SK-N-SH treated with all-trans-retinoic acid at 6 μM for 48 hours (cell line): Measurements from ENCODE around the gene INPP5E.

Experiments
- ESRRG ChIP-seq: fragments of 250-450 bp; sonication (Bioruptor Pico); IDR thresholded peaks from 2 replicates; pipeline ENCODE4 v1.6.1; 2021; ENCODE audit warnings: mild to moderate bottlenecking
- ISL1 ChIP-seq: fragments of 250-450 bp; sonication (Bioruptor Pico); IDR thresholded peaks from 2 replicates; pipeline ENCODE4 v2.1.2; 2022; ENCODE audit warnings: mild to moderate bottlenecking, moderate library complexity
- TCF4 ChIP-seq: fragments of 250-450 bp; sonication (Bioruptor Pico); IDR thresholded peaks from 2 replicates; pipeline ENCODE4 v1.8.0; 2021; ENCODE audit warnings: mild to moderate bottlenecking, moderate library complexity, borderline replicate concordance
- TF ChIP-seq, protein P1 (sequence below): fragments of 250-450 bp; sonication (Bioruptor Pico); IDR thresholded peaks from 2 replicates; pipeline ENCODE4 v1.5.1; 2020; ENCODE audit warnings: low read depth, mild to moderate bottlenecking, moderate library complexity
- TF ChIP-seq, protein P2 (sequence below): fragments of 250-450 bp; sonication (Bioruptor Pico); IDR thresholded peaks from 2 replicates; pipeline ENCODE4 v1.8.0; 2021; ENCODE audit warnings: low read depth, mild to moderate bottlenecking, moderate library complexity, borderline replicate concordance
- TF ChIP-seq, protein P3 (sequence below): fragments of 250-450 bp; sonication (Bioruptor Pico); IDR thresholded peaks from 2 replicates; pipeline ENCODE4 v1.8.0; 2020; ENCODE audit warnings: mild to moderate bottlenecking, moderate library complexity, borderline replicate concordance

DNA sequence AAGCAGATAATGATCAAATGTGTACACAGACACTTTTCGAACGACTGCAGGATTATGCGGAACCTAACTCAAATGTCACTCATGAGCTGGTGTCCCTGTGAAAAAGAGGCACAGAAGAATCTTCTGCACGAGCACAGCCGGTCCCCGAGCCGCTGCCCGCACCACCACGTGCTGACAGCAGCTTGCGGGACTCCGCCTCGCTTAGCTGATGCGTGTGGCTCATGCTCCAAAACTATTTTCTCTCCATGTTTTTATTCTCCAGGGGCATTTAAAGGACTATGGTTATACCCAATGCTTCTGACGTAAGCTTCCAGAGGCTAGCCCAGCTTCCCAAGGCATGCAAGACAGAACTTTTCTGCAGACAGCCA lies 33.7 kb upstream of the INPP5E start:
- TF ChIP-seq, protein P1, sequence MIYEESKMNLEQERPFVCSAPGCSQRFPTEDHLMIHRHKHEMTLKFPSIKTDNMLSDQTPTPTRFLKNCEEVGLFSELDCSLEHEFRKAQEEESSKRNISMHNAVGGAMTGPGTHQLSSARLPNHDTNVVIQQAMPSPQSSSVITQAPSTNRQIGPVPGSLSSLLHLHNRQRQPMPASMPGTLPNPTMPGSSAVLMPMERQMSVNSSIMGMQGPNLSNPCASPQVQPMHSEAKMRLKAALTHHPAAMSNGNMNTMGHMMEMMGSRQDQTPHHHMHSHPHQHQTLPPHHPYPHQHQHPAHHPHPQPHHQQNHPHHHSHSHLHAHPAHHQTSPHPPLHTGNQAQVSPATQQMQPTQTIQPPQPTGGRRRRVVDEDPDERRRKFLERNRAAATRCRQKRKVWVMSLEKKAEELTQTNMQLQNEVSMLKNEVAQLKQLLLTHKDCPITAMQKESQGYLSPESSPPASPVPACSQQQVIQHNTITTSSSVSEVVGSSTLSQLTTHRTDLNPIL (CRISPR knock-in tag): no peak
- TF ChIP-seq, protein P2, sequence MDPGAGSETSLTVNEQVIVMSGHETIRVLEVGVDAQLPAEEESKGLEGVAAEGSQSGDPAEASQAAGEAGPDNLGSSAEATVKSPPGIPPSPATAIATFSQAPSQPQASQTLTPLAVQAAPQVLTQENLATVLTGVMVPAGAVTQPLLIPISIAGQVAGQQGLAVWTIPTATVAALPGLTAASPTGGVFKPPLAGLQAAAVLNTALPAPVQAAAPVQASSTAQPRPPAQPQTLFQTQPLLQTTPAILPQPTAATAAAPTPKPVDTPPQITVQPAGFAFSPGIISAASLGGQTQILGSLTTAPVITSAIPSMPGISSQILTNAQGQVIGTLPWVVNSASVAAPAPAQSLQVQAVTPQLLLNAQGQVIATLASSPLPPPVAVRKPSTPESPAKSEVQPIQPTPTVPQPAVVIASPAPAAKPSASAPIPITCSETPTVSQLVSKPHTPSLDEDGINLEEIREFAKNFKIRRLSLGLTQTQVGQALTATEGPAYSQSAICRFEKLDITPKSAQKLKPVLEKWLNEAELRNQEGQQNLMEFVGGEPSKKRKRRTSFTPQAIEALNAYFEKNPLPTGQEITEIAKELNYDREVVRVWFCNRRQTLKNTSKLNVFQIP (CRISPR knock-in tag): no peak
- TF ChIP-seq, protein P3, sequence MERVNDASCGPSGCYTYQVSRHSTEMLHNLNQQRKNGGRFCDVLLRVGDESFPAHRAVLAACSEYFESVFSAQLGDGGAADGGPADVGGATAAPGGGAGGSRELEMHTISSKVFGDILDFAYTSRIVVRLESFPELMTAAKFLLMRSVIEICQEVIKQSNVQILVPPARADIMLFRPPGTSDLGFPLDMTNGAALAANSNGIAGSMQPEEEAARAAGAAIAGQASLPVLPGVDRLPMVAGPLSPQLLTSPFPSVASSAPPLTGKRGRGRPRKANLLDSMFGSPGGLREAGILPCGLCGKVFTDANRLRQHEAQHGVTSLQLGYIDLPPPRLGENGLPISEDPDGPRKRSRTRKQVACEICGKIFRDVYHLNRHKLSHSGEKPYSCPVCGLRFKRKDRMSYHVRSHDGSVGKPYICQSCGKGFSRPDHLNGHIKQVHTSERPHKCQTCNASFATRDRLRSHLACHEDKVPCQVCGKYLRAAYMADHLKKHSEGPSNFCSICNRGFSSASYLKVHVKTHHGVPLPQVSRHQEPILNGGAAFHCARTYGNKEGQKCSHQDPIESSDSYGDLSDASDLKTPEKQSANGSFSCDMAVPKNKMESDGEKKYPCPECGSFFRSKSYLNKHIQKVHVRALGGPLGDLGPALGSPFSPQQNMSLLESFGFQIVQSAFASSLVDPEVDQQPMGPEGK (CRISPR knock-in tag): no peak
- TF ChIP-seq TCF4: no peak
- no peak for TF ChIP-seq ESRRG (CRISPR knock-in tag)
- TF ChIP-seq ISL1 (CRISPR knock-in tag): no peak
